Psoas muscle (tissue), 8 donors: ENCODE results near the gene BMP6. TPM values are rescaled to one million over a fixed set of nuclear protein-coding genes. Genes with fewer than 3 reads are reported as not detected.

Source experiments
- ATAC-seq, 4 donors: fragments of 200-7000 bp; cut with Tn5 transposase; one replicate each; pipeline ENCODE4 v1.9.1; 2020; ENCODE audit warnings: moderate library complexity in 3 of 4, mild to moderate bottlenecking in 2 of 4
- DNase-seq, 2 donors: peaks; one replicate each; pipeline ENCODE4 v3.0.0-alpha.2; 2020
- H3K27ac ChIP-seq: fragments of 200-600 bp; one replicate; pipeline ENCODE4 v1.8.0; 2022
- H3K27me3 ChIP-seq, 3 donors: fragments of 200-600 bp in 1 of 3; one replicate each; pipeline versions ENCODE4 v1.6.1 to v1.8.0; 2013 to 2022; ENCODE audit warnings: low read length in 2 of 3, mild to moderate bottlenecking in 2 of 3, moderate library complexity in 1 of 3; ENCODE audit not compliant: insufficient read depth in 3 of 3
- H3K36me3 ChIP-seq, 2 donors: fragments of 200-600 bp in 1 of 2; one replicate each; pipeline versions ENCODE4 v1.6.1 to v1.8.0; 2013 to 2022; ENCODE audit warnings: low read depth in 1 of 2, mild to moderate bottlenecking in 1 of 2, moderate library complexity in 1 of 2; ENCODE audit not compliant: insufficient read depth in 1 of 2
- H3K4me1 ChIP-seq: fragments of 200-600 bp; one replicate; pipeline ENCODE4 v1.8.0; 2022
- H3K4me3 ChIP-seq: fragments of 200-600 bp; one replicate; pipeline ENCODE4 v1.8.0; 2022; ENCODE audit warnings: mild to moderate bottlenecking
- H3K9me3 ChIP-seq: fragments of 200-600 bp; one replicate; pipeline ENCODE4 v1.8.0; 2022
- WGBS, 3 donors: extraction: QIAGEN DNeasy Blood & Tissue Kit; methylation state at CpG; one replicate each; pipeline versions ENCODE4 v1.1.6 to v1.1.7; 2013; 5-methylcytosine and 5-hydroxymethylcytosine counted together
- intact Hi-C, 2 donors: fragments of 100-400 bp; cut with DNase I; formaldehyde crosslinking; loops; one replicate each; pipeline versions ENCODE4 v1.11.0 to v1.14.2; 2022
- polyA plus RNA-seq, 3 donors: library from polyadenylated mRNA; stranded (reverse); fragments of 200-250 nt; gene quantifications; one replicate each; pipeline ENCODE4 v1.2.3, GENCODE V29; 2013
- total RNA-seq, 4 donors: library from RNA; stranded (reverse); fragmentation: NEBNext Ultra II Directional in 2 of 4; extraction: Animal tissue kit (Norgen Biotek cat#: 25700) in 2 of 4; gene quantifications; one replicate each; pipeline versions ENCODE4 v1.2.1 to v1.2.4, GENCODE V29; 2021 to 2023
- TF ChIP-seq, protein P1 (sequence below): fragments of 200-600 bp; IDR thresholded peaks from one replicate; pipeline ENCODE4 v1.8.0; 2022; ENCODE audit warnings: antibody characterized with exemption
- donor health status: healthy with polysubstance abuse.
- donor health status: DM: no; HTN: no; CAD: no; lungs with moderate emphysema.
- donor health status: Bipolar disorder and iron deficiency.
- donor health status: healthy.
- donor health status: DM: yes; HTN: yes; CAD: no.
- donor health status: DM: no; HTN: no; CAD: no.
- donor health status: DM: no; HTN: no; CAD: no.
- donor health status: DM: yes; HTN: yes; CAD: no.

Gene BMP6
- total and polyA plus RNA-seq, 7 donors = 0.96 to 4.9 (median 3.4) TPM

DNA sequence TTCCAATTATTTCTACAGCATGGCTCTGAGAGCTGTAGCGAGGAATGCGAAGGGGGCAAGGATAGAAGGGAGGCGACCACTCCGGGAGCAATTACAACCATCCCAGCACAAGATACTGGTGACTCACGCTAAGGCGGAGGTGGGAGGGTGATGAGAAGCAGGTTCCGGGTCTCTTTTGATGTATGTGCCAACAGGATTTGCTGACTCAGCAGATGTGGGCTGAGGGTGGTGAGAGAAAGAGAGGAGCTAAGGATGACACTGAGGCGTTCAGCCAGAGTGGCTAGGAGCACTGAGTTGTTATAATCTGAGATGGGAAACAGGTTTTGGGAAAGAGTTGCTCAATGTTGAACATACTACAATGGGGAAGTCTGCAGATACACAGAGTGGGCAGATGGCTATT is 194.0 kb downstream of the BMP6 start:
- Histone ChIP-seq H3K4me1 (peaks cover 3% of the 10 kb centered on the region), H3K4me3 (no peak overlapping the region), H3K27me3 (no peaks in the 10 kb centered on the region), H3K36me3 (no peaks in the 10 kb centered on the region), H3K9me3 (peaks cover 2% of the 10 kb centered on the region), H3K27ac (no peak overlapping the region)
- 81 to 87% (median 85%) methylated on average over 8 of the region's 8 CpGs for WGBS, 3 donors
- TF ChIP-seq, protein P1, sequence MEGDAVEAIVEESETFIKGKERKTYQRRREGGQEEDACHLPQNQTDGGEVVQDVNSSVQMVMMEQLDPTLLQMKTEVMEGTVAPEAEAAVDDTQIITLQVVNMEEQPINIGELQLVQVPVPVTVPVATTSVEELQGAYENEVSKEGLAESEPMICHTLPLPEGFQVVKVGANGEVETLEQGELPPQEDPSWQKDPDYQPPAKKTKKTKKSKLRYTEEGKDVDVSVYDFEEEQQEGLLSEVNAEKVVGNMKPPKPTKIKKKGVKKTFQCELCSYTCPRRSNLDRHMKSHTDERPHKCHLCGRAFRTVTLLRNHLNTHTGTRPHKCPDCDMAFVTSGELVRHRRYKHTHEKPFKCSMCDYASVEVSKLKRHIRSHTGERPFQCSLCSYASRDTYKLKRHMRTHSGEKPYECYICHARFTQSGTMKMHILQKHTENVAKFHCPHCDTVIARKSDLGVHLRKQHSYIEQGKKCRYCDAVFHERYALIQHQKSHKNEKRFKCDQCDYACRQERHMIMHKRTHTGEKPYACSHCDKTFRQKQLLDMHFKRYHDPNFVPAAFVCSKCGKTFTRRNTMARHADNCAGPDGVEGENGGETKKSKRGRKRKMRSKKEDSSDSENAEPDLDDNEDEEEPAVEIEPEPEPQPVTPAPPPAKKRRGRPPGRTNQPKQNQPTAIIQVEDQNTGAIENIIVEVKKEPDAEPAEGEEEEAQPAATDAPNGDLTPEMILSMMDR = no peak
- intact Hi-C loops = loop anchor here in 1 of 2 donors (10.0 kb wide), 1 partner anchor 145 kb away; the partner anchor contains the start of gene BLOC1S5
- ATAC-seq (no peak), DNase-seq (no peak)

DNA sequence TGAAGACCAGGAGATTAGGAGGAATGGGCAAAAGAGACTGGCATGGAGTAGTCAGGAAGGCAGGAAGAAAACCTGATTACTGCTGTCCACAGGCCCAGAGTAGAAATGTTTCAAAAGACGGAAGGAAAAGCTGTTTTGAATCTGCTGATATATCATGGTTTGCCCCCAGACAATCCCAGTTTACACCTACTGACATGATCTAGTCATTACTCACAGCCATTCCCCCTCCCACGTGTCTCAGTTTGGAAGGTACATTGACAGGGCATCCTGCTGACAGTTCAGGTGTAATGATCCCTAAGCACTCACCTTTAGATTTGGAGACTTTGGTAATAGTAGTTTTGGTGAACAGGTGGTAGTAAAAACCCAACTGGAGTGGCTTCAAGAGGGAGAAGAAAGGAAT is 194.5 kb downstream of the BMP6 start:
- intact Hi-C loops = no loop called here
- Histone ChIP-seq H3K36me3 (no peaks in the 10 kb centered on the region), H3K4me1 (peaks cover 3% of the 10 kb centered on the region), H3K9me3 (peaks cover 5% of the 10 kb centered on the region), H3K4me3 (no peak overlapping the region), H3K27ac (no peak overlapping the region), H3K27me3 (no peaks in the 10 kb centered on the region)
- ATAC-seq (no peak), DNase-seq (no peak)
- TF ChIP-seq, protein P1 = no peak
- WGBS, 3 donors = 81 to 91% (median 84%) methylated on average over 2 of the region's 2 CpGs

DNA sequence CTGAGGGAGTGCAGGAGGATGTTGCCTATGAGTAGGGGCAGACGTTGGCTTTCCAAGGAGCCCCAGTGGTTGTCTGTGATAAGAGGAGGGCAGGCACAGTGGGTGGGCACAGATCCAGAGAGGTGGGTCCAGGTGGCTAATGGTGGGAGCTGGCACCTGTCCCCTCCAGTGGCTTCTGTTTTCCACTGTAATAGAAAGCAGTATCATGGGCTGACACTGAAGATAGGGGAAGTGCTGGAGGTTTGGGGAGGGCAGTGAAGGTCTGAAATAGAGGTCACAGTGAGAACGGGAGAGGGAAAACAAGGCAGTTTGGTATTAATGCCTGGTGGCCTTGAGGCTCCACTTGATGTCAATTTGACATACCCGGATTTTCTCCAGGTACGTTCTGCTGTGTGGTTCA is 195.1 kb downstream of the BMP6 start:
- H3K4me1 ChIP-seq = peaks cover 3% of the 10 kb centered on the region
- no peaks in the 10 kb centered on the region for H3K36me3 ChIP-seq
- intact Hi-C loops = no loop called here
- no peaks in the 10 kb centered on the region for H3K27me3 ChIP-seq
- H3K9me3 ChIP-seq = peaks cover 5% of the 10 kb centered on the region
- no peak overlapping the region for H3K4me3 ChIP-seq
- DNase-seq (no peak), ATAC-seq (no peak)
- 78 to 85% (median 79%) methylated on average over 4 of the region's 4 CpGs for WGBS, 3 donors
- TF ChIP-seq, protein P1 = no peak
- H3K27ac ChIP-seq = no peak overlapping the region

DNA sequence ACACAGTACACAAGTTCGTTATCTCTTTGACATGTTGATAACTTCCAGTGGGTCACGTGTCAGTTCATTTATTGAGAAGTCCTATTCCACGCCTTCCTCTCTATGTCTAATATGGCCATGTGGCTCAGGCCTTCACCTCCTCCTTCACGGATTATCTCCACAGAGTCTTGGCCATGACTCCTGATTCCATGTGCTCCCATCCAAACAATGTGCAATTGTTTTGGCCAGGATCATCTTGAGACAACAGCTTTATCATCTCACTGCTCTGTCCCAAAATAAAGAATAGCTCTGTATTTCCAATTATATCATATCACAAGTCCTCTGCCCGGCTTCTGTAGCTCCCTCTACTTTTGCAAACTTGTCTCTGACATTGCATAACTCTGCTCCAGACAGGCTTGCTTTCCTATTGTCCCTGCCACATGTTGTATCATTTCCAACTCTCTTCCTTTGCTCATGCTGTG is 195.8 kb downstream of the BMP6 start:
- no peak for DNase-seq
- H3K4me1 ChIP-seq = peaks cover 3% of the 10 kb centered on the region
- no peak for ATAC-seq
- intact Hi-C loops = no loop called here
- peaks cover 5% of the 10 kb centered on the region for H3K9me3 ChIP-seq
- 57 to 69% (median 59%) methylated on average over 5 of the region's 5 CpGs for WGBS, 3 donors
- no peaks in the 10 kb centered on the region for H3K36me3 ChIP-seq
- TF ChIP-seq, protein P1 = no peak
- H3K27ac ChIP-seq = no peak overlapping the region
- H3K4me3 ChIP-seq = no peak overlapping the region
- H3K27me3 ChIP-seq = no peaks in the 10 kb centered on the region

DNA sequence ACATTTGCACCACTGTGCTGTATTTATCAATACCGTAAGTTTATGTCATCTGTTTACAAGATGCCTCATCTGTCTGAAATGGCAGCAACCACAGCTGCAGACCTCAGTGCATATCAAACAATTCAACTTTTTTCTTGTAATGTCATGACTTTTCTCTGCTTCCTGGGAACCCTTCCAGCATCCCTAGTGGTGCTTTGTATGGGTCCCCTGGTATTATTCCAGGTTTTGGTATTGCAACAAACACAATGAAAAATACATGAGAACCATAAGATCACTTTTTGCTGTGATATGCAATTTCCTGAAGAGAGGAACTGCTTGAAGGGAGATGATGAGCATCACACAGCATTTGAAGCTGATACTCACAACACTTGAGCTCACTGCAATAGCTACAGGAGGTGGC is 196.7 kb downstream of the BMP6 start:
- no peaks in the 10 kb centered on the region for H3K36me3 ChIP-seq
- ATAC-seq = no peak
- H3K4me3 ChIP-seq = no peak overlapping the region
- H3K9me3 ChIP-seq = peaks cover 5% of the 10 kb centered on the region
- H3K4me1 ChIP-seq = peaks cover 3% of the 10 kb centered on the region
- DNase-seq = no peak
- intact Hi-C loops = no loop called here
- H3K27ac ChIP-seq = no peak overlapping the region
- H3K27me3 ChIP-seq = no peaks in the 10 kb centered on the region
- TF ChIP-seq, protein P1 = no peak
- WGBS, 3 donors = 68 to 77% (median 76%) methylated on average over 1 of the region's 1 CpG
